ENCODE data around the gene POR. TPM values are rescaled to one million over a fixed set of nuclear protein-coding genes. Genes with fewer than 3 reads are reported as not detected.
A peak's percentile ranks its signal among the peaks of the same experiment; 100 is the strongest.
"Not testable (repeated sequence)": the region's sequence is repeated elsewhere in the genome, so short reads cannot be mapped to it uniquely, and the experiment has no call there.

The POR gene
- total RNA-seq, 1 donor: 35.2 TPM

- no peak overlapping the region for H3K4me3 ChIP-seq (ENCODE audit: low read depth, low read length)
- TF ChIP-seq CTCF (IDR thresholded peaks at IDR 0.05; ENCODE audit: insufficient read depth, low read length): no peak
- DNase-seq (ENCODE audit: low read depth): peak; percentile 69
Measured at GRCh38 chr7:75892634-75893272, 22.2 kb upstream of the POR start.

- no peak for TF ChIP-seq CTCF (IDR thresholded peaks at IDR 0.05; ENCODE audit: insufficient read depth, low read length)
- no peak for DNase-seq (ENCODE audit: low read depth)
- H3K4me3 ChIP-seq (ENCODE audit: low read depth, low read length): no peak overlapping the region
Measured at GRCh38 chr7:75896803-75897327, 18.1 kb upstream of the POR start.

- DNase-seq (ENCODE audit: low read depth): no peak
- no peak for TF ChIP-seq CTCF (IDR thresholded peaks at IDR 0.05; ENCODE audit: insufficient read depth, low read length)
- no peak overlapping the region for H3K4me3 ChIP-seq (ENCODE audit: low read depth, low read length)
Measured at GRCh38 chr7:75900617-75901315, 14.2 kb upstream of the POR start.

GRCh38 chr7:75905785-75906604, 9.0 kb upstream of the POR start:
- peak; percentile 73 for DNase-seq (ENCODE audit: low read depth)
- TF ChIP-seq CTCF (IDR thresholded peaks at IDR 0.05; ENCODE audit: insufficient read depth, low read length): no peak
- no peak overlapping the region for H3K4me3 ChIP-seq (ENCODE audit: low read depth, low read length)

- no peak for DNase-seq (ENCODE audit: low read depth)
- TF ChIP-seq CTCF (IDR thresholded peaks at IDR 0.05; ENCODE audit: insufficient read depth, low read length): no peak
- no peak overlapping the region for H3K4me3 ChIP-seq (ENCODE audit: low read depth, low read length)
Measured at GRCh38 chr7:75906991-75907667, 7.8 kb upstream of the POR start.

GRCh38 chr7:75907668-75908039, 7.3 kb upstream of the POR start:
- not testable (repeated sequence) for DNase-seq (ENCODE audit: low read depth); H3K4me3 ChIP-seq (ENCODE audit: low read depth, low read length)

Data from fibroblast of the aortic adventitia (primary cell).